ENCODE measurements around the gene ZSCAN25.
"Not testable (repeated sequence)": the region's sequence is repeated elsewhere in the genome, so short reads cannot be mapped to it uniquely, and the experiment has no call there.

The ZSCAN25 gene

DNA sequence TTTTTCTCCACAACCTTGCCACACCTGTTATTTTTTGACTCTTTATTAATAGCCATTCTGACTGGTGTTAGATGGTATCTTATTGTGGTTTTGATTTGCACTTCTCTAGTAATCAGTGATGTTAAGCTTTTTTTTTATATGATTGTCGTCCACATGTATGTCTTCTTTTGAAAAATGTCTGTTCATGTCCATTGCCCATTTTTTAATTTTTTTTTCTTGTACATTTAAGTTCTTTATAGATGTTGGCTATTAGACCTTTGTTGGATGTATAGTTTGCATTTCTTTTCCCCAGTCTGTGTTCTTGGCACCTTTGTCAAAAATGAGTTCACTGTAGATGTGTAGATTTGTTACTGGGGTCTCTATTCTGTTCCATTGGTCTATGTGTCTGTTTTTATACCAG lies 28.8 kb downstream of the ZSCAN25 start:
- no peak for DNase-seq (ENCODE audit: low spot score)

DNA sequence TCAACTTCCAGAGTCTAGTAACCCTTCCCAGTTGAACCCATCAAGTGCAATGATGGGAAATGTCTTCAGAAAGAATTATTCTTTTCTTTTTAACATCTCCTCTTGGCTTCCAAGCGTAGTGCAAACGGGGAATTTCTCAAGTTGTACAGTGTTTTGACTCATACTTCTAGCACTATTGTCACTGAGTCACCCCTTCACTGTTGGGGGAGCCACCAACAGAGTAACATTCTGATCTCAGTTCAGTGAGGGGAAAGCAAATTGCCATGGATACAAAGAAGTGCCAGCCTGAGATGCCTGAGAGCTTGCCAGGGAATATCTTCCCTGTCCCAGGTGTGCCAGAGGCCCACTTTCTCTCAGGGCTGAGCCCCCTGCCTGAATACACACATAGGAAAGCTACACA lies 32.1 kb downstream of the ZSCAN25 start:
- no peak for DNase-seq (ENCODE audit: low spot score)

DNA sequence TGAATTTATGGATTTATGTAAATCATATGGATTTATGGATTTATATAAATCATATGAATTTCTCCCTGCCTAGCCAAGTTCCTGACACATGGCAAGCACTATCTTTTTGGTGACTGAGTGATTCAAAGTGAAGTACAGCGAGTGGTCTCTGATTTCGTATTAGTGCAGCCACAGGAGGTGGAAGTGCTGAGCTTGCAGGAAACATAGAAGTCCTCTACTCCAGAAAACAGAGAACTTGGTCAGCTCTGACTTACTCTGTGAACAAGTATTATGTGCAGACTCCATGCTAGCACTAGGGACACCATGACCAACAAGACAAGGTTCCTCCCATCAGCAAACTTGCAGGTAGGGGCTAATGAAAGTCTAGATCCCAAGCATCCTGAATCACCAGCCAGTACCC lies 34.5 kb downstream of the ZSCAN25 start:
- no peak for DNase-seq (ENCODE audit: low spot score)

DNA sequence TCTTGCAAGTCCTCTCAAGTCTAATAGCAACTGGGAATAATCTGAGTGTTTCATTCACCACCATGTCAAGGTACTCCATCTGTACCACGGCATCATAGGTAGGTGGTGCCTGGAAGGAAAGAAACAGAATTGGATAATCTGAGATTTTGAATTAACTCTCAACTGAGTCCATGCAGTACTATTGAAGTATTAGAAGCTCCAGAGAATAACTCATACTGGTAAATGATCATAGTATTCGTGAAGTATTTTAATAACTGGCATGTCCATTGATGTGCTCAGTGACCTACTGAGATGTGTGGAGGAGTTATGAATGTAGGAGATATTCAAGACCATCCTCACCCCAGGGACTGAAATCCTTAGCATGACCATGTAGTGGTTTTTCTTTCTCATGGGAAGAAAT lies 35.9 kb downstream of the ZSCAN25 start:
- DNase-seq (ENCODE audit: low spot score), result no peak

DNA sequence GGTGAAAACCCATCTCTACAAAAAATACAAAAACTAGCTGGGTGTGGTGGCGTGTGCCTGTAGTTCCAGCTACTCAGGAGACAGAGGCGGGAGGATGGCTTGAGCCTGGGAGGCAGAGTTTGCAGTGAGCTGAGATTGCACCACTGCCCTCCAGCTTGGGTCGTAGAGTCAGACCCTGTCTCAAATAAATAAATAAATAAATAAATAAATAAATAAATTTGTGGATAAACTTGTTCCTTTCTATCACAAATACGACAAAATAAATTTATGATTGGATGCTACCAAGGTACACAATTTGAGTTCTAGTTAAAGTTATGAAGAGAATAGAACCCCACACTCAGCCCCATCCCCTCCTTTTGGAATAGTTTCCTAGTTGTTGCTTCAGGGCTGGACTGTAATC lies 36.5 kb downstream of the ZSCAN25 start:
- not testable (repeated sequence) for DNase-seq (ENCODE audit: low spot score)

DNA sequence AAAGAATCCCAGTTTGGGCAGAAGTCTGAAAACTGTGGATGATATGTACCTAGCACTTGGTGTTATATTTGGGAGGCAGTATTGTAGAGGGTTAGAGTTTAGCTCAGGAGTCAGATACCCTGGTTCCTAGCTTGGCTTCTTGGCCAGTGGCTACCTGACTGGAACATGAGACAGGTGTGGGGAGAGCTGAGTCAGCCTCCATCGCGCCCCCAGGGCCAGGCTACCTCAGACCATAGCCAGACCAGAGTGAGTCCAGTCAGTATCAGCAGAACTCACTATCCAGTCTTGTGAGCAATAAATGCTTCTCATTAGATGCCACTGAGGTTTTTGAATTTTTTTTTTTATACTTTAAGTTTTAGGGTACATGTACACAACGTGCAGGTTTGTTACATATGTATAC lies 37.0 kb downstream of the ZSCAN25 start:
- DNase-seq (ENCODE audit: low spot score), result no peak

DNA sequence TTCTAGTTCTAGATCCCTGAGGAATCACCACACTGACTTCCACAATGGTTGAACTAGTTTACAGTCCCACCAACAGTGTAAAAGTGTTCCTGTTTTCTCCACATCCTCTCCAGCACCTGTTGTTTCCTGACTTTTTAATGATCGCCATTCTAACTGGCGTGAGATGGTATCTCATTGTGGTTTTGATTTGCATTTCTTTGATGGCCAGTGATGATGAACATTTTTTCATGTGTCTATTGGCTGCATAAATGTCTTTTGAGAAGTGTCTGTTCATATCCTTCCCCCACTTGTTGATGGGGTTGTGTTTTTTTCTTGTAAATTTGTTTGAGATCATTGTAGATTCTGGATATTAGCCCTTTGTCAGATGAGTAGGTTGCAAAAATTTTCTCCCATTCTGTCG lies 37.9 kb downstream of the ZSCAN25 start:
- not testable (repeated sequence) for DNase-seq (ENCODE audit: low spot score)

DNA sequence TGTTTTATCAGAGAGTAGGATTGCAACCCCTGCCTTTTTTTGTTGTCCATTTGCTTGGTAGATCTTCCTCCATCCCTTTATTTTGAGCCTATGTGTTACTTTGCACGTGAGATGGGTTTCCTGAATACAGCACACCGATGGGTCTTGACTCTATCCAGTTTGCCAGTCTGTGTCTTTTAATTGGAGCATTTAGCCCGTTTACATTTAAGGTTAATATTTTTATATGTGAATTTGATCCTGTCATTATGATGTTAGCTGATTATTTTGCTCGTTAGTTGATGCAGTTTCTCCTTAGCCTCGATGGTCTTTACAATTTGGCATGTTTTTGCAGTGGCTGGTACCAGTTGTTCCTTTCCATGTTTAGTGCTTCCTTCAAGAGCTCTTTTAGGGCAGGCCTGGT lies 41.1 kb downstream of the ZSCAN25 start:
- not testable (repeated sequence) for DNase-seq (ENCODE audit: low spot score)

DNA sequence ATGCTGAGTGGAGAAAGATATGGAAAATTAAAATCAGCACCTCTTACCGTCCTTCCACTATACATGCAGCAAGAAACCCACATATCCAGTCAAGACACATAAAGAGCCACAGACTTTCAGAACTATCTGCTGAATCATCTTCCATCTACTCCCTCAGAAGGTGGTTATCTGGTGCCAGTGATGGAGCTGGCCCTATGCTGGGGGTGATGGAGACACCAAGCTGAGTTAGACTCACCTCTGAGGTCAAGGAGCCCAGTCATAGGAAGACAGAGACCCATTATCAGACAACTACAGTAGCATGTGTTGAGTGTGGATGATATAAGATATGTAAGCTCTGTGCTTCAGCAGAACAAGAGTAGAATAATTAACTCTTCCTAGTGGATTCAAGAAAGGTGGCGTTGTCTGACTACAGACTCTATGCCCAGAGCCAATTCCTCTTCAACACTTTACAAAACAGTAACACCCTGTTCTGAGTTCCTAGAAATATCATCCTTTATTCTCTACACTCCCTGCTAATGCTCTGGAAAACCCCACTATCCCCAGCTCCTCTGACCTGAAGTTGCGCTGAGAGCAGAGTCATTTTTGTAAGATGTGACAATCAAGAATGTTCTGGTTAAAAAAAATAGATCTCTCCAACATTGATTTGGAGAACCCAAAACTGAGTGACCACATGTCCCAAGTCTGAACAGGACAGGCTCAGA lies 48.7 kb downstream of the ZSCAN25 start:
- no peak for DNase-seq (ENCODE audit: low spot score)

DNA sequence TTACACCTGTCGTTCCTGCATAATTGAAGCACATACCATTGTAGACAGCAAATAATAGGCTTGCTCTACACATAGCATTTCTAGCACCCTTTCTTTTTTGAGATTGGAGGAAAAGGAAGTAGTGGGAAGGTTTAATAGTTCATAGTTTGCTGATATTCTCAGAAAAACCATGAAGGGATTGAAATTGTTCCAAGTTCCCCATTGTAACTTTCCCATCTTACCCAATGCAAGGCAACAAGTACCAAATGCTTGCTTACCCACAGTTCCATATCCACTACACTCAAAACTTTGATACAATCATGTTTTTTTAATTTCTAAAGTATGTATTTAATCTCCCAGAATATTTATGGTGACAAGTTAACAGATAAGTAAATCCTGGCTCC lies 49.3 kb downstream of the ZSCAN25 start:
- no peak for DNase-seq (ENCODE audit: low spot score)

DNA sequence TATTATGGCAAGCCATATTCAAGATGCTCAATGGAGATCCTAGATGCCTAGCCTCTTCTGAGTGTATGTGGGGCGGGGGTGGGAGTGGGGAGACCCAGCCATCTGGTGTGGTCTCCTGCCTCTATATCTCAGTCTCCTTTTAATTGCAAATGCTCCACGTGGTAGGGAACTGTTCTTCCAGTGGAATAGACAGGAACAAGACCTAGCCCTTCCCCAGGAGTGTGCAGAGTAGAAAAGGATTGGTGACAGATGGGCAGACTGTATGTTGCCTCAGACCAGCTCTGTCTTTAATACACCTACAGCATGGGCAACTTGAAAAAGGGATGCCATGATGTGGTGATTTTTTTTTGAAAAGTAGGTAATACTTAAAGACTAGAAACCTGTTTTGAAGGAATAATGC lies 50.4 kb downstream of the ZSCAN25 start:
- no peak for DNase-seq (ENCODE audit: low spot score)

DNA sequence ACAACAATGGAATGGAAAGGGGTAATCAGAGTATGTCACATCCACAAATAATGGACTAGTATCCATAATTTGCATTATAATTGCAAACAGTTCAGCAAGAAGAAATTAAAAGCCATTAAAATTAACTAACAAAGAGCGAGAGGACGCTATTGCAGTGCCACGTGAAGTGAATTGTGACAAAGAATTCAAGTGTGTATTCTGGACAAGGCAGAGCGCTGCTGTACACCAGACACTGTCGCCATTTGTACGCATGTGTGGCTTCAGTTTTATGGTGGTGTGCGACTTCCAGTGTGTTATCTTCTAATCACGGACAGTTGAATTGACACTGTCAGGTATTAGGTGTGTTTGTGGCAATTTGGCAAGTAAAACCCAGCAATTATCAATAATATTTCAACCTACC lies 51.8 kb downstream of the ZSCAN25 start:
- DNase-seq (ENCODE audit: low spot score), result no peak

DNA sequence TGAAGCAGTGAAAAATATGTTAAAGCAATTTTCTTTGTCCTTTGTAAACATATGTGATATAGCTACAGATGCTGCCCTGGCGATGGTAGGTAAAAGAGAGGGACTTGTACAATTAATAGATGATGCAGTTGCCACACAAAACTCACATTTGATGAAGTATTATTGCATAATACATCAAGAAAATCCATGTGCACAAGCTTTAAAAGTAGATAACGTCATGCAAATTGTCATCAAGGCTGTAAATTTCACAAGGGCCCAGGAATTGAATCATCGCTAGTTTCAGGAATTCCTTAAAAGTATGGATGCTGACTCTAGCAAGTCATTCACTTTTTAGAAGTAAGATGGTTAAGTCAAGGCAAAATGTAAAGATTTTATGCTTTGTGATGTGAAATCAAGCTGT lies 53.0 kb downstream of the ZSCAN25 start:
- DNase-seq (ENCODE audit: low spot score), result no peak

DNA sequence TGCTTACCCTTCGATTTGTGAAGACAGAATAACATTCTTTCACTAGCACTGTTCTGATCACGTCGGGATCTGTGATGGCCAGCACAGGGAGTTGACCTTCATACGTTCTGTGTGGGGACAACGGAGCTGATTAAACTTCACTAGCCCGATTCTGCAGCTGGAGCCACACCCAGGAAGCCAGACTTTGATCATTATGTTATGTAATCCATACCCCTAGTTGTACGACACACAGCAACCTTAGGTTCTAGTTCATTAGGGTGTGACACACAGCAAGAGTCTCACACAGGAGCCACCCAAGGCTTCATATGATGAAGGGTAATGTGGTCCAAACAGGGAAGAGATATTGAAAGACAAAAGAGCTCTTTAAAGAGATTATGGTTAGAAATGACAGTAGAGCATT lies 55.8 kb downstream of the ZSCAN25 start:
- no peak for DNase-seq (ENCODE audit: low spot score)

DNA sequence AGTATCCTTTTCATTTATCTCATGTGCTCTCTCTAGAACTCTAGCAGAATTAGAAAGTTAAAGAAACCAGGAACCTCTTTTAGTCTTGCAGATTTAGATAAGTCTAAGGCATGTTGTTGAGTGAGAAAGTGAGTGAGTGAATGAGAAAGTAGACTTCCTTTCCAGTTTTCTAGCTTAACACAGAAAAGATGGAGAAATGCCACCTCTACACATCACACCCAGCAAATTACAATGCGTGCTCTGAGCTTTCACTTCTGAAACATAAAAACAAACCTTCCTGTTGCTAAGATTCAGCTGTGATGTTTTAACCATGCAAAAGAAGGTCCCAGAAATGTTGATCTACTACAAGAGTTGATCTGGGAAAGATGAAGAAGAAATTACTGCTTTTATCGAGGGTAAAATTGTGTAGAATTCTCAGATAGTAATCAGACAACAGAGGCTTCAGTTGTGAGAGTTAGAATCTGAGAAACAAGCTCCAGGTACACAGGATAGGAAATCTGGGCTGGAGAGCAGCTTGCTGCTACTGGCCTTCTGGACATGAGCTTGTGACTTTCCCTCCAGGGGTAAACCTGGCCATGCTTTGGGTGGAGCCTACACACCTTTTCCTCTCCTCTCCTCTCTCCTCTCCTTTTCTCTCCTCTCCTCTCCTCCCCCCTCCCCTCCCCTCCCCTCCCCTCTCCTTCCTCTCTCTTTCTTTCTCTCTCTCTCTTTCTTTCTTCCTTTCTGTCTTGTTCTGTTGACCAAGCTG lies 58.4 kb downstream of the ZSCAN25 start:
- DNase-seq (ENCODE audit: low spot score), result no peak

DNA sequence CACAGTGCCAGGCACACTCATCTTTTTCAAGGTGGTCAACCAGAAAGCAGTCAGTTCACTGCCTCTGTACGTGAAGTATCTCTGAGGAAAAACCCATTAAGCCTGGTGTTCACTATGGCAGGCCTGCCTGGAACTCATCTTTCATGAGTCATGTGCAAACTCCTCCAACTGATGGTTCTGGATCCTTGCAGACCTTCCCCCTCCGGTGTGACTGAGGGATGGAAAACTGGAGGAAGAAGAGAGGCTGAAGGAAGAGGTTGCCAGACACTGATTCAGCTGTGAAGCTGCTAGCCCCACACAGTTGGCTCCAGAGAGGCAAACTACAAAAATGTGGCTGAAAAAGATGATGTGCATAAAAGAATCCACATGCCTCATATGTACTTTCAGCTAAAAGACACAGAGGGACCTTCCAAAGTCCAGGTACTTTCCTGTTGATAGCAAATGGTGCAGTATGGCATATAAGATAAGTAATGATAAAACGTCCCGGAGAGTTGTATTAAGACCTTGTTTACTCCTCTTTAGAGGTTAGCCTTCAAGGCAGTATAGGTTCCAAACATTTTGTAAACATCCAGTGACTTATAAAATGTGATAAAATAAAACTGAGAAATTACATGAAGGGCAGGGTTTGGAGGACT lies 60.4 kb downstream of the ZSCAN25 start:
- no peak for DNase-seq (ENCODE audit: low spot score)

DNA sequence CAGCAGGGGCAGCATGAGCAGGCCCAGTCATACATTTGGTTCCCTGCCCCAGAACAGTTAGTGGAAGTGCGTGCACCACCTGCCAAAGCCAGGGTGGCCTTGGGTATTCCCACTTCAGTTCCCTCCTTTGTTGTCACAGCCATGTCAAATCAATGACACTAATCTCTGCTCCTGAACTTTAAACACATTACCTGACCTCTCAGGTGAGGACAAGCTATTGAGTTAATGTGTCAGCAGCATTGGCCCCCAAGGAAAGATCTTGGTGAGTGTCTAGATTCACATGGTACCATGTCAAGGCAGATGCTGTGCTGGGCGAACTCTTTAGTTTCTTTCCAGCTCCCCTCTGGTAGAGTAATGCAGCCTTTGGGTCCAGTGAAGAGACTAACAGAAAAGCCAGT lies 60.9 kb downstream of the ZSCAN25 start:
- no peak for DNase-seq (ENCODE audit: low spot score)

DNA sequence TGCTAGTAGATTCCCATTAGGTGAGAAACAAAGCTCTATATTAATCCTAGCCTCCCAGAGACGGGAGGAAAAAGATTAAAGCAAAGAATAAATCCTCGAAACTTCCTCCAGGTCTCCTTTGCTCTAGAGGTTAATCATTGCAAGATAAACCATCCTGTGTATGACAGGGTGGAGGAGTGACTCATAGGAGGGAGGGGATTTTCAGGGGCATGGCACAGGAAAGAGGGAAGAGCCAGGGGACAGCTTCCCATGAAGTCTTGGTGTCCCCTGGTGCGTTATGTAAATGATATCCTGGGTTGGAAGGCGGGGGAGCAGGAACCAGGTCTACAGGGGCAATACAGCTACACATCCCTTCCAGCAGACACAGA lies 62.3 kb downstream of the ZSCAN25 start:
- no peak for DNase-seq (ENCODE audit: low spot score)

DNA sequence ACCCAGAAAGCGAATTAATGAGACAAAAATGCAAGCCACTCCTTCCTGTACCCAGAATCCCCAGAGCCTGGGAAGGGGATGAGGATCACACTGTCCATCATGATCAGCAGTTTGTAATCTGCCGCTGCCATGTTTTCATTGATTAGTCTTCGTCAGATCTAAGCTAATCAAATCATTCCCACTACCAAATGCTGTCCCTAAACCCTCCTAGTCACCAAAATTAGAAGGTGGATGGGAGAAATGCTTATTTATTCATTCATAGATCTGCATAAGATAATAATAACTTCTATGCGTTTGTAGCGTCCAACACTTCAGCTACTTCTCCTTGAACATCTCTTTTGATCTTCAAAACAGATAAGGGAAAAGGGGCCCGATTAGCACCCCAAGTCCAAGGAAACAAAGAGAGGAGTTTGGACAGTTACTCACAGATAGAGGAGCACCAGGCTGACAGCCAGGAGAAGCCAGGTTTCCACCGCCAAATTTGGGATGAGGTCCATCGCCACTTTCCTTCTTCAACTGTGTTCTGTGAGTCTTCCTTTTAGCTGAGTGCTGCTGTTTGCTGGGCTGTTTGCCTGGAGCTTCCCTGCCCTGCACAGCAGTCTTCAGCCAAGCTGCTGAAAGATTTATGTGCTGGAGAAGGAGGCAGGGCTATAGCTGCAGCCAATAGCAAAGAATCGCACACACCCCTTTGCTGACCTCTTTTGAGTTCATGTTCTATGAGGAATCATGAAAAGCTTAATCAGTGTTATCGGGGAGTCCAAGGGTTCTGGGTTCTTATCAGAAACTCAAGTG lies 62.9 kb downstream of the ZSCAN25 start, which contains the start of gene CYP3A5:
Gene CYP3A5, minus strand, starts transcription at position 597 of the 792 bp plus-strand sequence. Its CDS starts 100 bp downstream, at position 497.
- no peak for DNase-seq (ENCODE audit: low spot score)

All from CD4-positive, alpha-beta T cell treated with Interleukin-2 at 100 ng/mL for 4 hours (primary cell).